ENCODE results near the gene TCERG1L. TPM values are rescaled to one million over a fixed set of nuclear protein-coding genes. Genes with fewer than 3 reads are reported as not detected.

The TCERG1L gene
- total RNA-seq, 1 donor from 2014 or later, result 0.46 TPM

GRCh38 chr10:131134651-131135050 lies 176.9 kb downstream of the TCERG1L start:
- H3K4me3 ChIP-seq (ENCODE audit: low read depth, low read length), result no peak overlapping the region
- H3K27me3 ChIP-seq (ENCODE audit: control insufficient read depth, insufficient read depth, low read length), result no peaks in the 10 kb centered on the region
- no peak for DNase-seq (ENCODE audit: low read depth)
- no peak for TF ChIP-seq CTCF (IDR thresholded peaks at IDR 0.05; ENCODE audit: insufficient read depth, low read length, poor library complexity, severe bottlenecking)
- H3K36me3 ChIP-seq (ENCODE audit: control insufficient read depth, insufficient read depth, low read length), result no peaks in the 10 kb centered on the region

- Histone ChIP-seq H3K4me3 (ENCODE audit: low read depth, low read length) (no peak overlapping the region), H3K36me3 (ENCODE audit: control insufficient read depth, insufficient read depth, low read length) (no peaks in the 10 kb centered on the region), H3K27me3 (ENCODE audit: control insufficient read depth, insufficient read depth, low read length) (no peaks in the 10 kb centered on the region)
- no peak for TF ChIP-seq CTCF (IDR thresholded peaks at IDR 0.05; ENCODE audit: insufficient read depth, low read length, poor library complexity, severe bottlenecking)
- no peak for DNase-seq (ENCODE audit: low read depth)
Measured at GRCh38 chr10:131134001-131134576, 177.4 kb downstream of the TCERG1L start.

- H3K36me3 ChIP-seq (ENCODE audit: control insufficient read depth, insufficient read depth, low read length), result no peaks in the 10 kb centered on the region
- no peak for DNase-seq (ENCODE audit: low read depth)
- no peak overlapping the region for H3K4me3 ChIP-seq (ENCODE audit: low read depth, low read length)
- no peak for TF ChIP-seq CTCF (IDR thresholded peaks at IDR 0.05; ENCODE audit: insufficient read depth, low read length, poor library complexity, severe bottlenecking)
- H3K27me3 ChIP-seq (ENCODE audit: control insufficient read depth, insufficient read depth, low read length), result no peaks in the 10 kb centered on the region
Measured at GRCh38 chr10:131132681-131133080, 178.8 kb downstream of the TCERG1L start.

- Histone ChIP-seq H3K36me3 (ENCODE audit: control insufficient read depth, insufficient read depth, low read length) (no peaks in the 10 kb centered on the region), H3K4me3 (ENCODE audit: low read depth, low read length) (no peak overlapping the region), H3K27me3 (ENCODE audit: control insufficient read depth, insufficient read depth, low read length) (no peaks in the 10 kb centered on the region)
- no peak for DNase-seq (ENCODE audit: low read depth)
- TF ChIP-seq CTCF (IDR thresholded peaks at IDR 0.05; ENCODE audit: insufficient read depth, low read length, poor library complexity, severe bottlenecking), result no peak
Measured at GRCh38 chr10:131131726-131132591, 179.6 kb downstream of the TCERG1L start.

GRCh38 chr10:131130025-131130424 lies 181.5 kb downstream of the TCERG1L start:
- TF ChIP-seq CTCF (IDR thresholded peaks at IDR 0.05; ENCODE audit: insufficient read depth, low read length, poor library complexity, severe bottlenecking), result no peak
- Histone ChIP-seq H3K36me3 (ENCODE audit: control insufficient read depth, insufficient read depth, low read length) (no peaks in the 10 kb centered on the region), H3K4me3 (ENCODE audit: low read depth, low read length) (no peak overlapping the region), H3K27me3 (ENCODE audit: control insufficient read depth, insufficient read depth, low read length) (no peaks in the 10 kb centered on the region)
- no peak for DNase-seq (ENCODE audit: low read depth)

All from kidney epithelial cell (primary cell).